GM19043 (cell line): ENCODE data around the gene POLR3H.

Experiments used
- ATAC-seq: cut with Tn5 transposase; IDR thresholded peaks from one replicate; pipeline ENCODE4 v1.9.1; 2021; ENCODE audit warnings: low read depth; ENCODE audit not compliant: unreplicated experiment

The POLR3H gene

GRCh38 chr22:41523464-41524221 is 20.6 kb downstream of the POLR3H start:
- no peak for ATAC-seq

- no peak for ATAC-seq
Observed at GRCh38 chr22:41522813-41523212, 21.5 kb downstream of the POLR3H start.

- no peak for ATAC-seq
Observed at GRCh38 chr22:41521126-41521525, 23.1 kb downstream of the POLR3H start.

GRCh38 chr22:41518048-41518347 is 26.3 kb downstream of the POLR3H start:
- ATAC-seq: no peak

GRCh38 chr22:41517172-41518047 is 26.9 kb downstream of the POLR3H start:
- ATAC-seq: no peak

GRCh38 chr22:41516462-41516861 is 27.8 kb downstream of the POLR3H start:
- ATAC-seq: no peak

- no peak for ATAC-seq
Observed at GRCh38 chr22:41513391-41513790, 30.9 kb downstream of the POLR3H start.

GRCh38 chr22:41512421-41513194 is 31.7 kb downstream of the POLR3H start:
- no peak for ATAC-seq

GRCh38 chr22:41511521-41511968 is 32.7 kb downstream of the POLR3H start:
- no peak for ATAC-seq

- no peak for ATAC-seq
Observed at GRCh38 chr22:41508770-41509170, 35.5 kb downstream of the POLR3H start.

GRCh38 chr22:41507330-41508063 is 36.8 kb downstream of the POLR3H start:
- no peak for ATAC-seq

- ATAC-seq: no peak
Observed at GRCh38 chr22:41505511-41506220, 38.6 kb downstream of the POLR3H start.

GRCh38 chr22:41504816-41505215 is 39.5 kb downstream of the POLR3H start:
- no peak for ATAC-seq

- ATAC-seq: no peak
Observed at GRCh38 chr22:41504397-41504796, 39.9 kb downstream of the POLR3H start.

- no peak for ATAC-seq
Observed at GRCh38 chr22:41501209-41501608, 43.1 kb downstream of the POLR3H start.

GRCh38 chr22:41500303-41500702 is 44.0 kb downstream of the POLR3H start:
- no peak for ATAC-seq

GRCh38 chr22:41499624-41500280 is 44.5 kb downstream of the POLR3H start:
- no peak for ATAC-seq

GRCh38 chr22:41498303-41498835 is 45.9 kb downstream of the POLR3H start:
- ATAC-seq: no peak
